Stimulated activated CD4-positive, alpha-beta T cell treated with anti-CD3 and anti-CD28 coated beads, TNF-alpha, amount 100 ng/mL, for 4 hours (primary cell): ENCODE measurements around the gene NSUN3.

Source experiments
- DNase-seq, 3 experiments: peaks; one replicate each; pipeline ENCODE4 v3.0.0-alpha.2; 2020; ENCODE audit warnings: low read depth in 3 of 3

NSUN3 gene

DNA sequence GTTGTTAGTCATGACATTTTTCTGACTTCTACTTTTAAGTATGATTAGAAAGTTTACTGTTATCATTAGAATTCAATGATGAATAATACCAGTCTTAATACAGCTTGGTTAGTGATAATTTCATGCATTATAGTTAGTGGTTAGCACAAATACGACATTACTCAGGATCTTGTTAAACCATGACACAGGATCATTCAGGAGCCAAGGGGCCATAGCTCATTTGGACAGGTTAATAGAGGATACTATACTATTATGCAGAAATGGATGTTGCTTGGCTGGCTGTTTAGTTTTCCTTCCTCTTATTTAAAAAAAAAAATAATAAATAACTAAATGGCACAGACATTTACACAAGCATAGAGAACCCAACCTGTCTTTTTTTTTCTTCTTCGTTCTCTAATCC, 55.5 kb downstream of the NSUN3 start:
- no peak for DNase-seq

DNA sequence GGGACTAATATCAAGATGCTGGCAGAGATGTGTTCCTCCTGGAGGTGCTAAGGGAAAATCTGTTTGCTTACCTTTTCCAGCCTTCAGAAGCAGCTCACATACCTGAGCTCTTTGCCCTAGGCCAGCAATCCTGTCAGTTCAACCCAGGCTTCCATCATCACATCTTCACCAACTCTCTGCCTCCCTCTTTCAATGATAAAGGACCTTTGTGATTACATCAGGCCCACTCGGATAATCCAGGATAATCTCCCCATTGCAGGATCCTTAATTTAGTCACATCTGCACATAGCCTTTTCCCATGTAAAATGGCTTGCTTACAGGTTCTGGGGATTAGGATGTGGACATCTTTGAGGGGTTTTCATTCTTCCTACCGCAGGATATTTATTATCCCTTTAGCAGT, 58.3 kb downstream of the NSUN3 start:
- no peak for DNase-seq

DNA sequence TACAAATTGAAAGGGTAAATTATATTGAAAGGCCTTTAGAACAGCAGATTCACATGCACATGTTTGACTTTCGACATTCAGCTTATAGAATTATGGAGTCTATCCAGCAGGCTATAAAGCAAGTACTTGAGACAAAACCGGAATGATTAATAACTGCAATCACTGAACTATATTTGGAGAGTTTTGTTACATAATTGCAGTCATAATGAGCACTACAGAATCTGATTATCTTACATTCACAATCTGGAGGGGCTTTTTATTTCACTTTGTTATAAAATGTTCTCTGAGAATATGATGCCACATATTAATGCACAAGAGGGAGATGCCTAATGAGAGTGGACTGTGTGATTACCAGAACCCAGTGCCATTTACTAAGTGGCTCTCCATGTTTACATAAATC, 64.3 kb downstream of the NSUN3 start:
- no peak for DNase-seq

- DNase-seq = no peak
Observed at GRCh38 chr3:94130690-94131089, 67.8 kb downstream of the NSUN3 start.

DNA sequence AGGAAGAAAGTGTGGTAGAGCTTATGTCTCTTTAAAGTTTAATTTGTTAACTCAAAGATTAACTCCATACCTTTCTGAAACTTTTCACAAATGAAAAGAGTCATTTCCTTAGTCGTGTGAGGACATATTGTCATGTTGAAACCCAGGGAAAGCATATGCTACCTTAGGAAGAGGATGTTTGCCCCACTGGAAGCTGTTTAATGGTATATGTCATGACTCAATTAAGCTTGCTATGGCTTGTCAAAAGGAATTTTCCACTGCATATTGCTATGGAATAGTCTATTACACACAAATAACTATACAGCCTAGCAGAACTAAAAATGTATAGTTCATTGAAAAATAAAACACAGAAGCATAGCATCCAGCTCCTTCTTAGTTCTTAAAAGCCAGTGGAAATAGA, 69.9 kb downstream of the NSUN3 start:
- no peak for DNase-seq

GRCh38 chr3:94136133-94136532, 73.3 kb downstream of the NSUN3 start:
- DNase-seq = no peak

DNA sequence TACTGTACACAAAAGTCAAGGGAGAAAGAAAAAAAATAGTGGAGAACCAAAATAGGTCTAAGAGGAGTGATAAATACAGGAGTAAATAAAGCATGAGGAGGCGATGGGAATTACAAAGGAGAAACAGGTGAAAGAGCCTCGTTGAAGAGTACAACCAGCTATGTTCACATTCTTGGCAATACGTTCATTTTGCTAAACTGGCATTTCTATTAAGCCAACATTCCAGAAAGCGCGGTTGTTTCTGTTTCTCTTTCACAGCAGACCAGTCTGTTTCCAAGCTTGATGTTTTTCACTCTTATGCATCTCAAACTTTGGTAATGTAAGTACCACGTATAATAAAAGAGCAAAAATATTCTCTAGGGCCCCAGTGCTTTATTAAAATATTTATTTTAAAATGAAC, 74.5 kb downstream of the NSUN3 start:
- DNase-seq = no peak

DNA sequence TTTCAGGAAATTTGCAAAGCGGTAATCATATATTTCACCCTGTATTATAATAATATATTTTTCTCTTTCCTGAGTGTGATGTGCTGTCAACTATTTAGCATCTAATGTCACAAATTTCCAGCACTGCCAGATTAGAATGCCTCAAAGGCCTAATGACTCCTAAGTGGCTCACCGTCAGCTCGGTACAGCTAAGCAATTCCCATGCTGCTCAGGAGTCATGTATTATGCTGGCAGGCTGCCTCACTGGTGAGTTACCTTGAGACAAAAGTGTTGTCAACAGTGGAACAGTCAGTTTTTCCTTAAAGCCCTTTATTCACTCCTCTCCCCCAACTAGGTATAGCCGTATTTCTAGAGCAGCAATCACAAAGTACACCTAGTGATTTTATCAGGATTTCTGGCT, 83.6 kb downstream of the NSUN3 start:
- no peak for DNase-seq

GRCh38 chr3:94147012-94147411, 84.2 kb downstream of the NSUN3 start:
- DNase-seq = no peak

- DNase-seq = no peak
Observed at GRCh38 chr3:94150113-94150512, 87.3 kb downstream of the NSUN3 start.

GRCh38 chr3:94156626-94157025, 93.8 kb downstream of the NSUN3 start:
- no peak for DNase-seq

DNA sequence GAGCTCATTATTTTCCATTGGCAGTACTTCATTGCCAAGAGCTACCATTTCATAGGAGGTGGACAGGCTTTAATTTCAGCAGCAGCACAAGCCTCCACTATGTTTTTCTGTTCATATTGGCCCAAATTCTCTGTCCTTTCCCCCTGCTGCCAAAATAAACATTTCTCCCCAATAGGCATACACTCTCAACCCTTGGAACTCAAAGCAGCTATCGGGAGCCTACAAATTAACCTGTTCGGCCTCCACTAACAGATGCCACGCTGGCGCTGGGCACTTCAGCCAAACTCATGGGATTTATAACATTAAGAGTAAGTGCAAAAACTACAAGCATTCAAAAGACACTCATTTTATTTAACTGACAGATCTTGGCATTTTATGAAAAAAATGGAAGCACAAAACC, 95.7 kb downstream of the NSUN3 start:
- no peak for DNase-seq

- DNase-seq = no peak
Observed at GRCh38 chr3:94159062-94159828, 96.4 kb downstream of the NSUN3 start.

DNA sequence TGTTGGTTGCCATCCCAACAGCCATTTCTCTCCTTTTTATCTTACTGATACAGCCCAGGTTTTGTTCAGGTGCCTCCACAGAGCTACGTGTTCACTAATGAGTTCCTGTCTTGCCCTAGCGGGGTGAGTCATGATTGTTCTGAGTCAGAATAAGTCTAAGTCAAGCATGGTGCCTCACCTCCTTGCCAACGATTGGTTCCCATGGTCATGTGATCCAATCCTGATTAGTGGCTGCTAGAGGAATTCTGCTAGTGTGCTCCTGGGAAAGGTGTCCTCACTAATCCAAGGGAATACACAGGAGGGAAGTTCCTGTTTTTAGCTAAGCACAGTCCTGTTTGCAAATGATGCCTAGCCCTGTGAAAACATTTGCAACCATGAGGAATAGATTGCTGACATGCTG, 99.8 kb downstream of the NSUN3 start:
- no peak for DNase-seq

DNA sequence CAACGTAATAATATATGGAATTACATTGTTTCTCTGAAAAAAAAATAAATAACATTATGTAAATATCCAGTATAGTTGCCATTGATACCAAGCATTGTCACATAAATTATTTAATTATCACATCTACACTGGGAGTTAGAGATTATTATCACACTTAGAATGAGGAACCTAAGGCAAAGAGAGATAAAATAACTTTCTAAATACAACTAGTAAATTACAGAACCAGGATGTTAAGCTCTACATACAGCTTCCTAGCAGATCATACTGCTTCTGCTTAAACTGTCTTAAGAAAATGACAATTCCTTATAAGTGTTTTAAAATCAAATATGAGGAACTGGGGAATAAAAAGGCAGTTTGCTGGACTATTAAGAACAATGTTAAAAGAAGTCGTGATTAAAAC, 104.5 kb downstream of the NSUN3 start:
- no peak for DNase-seq

GRCh38 chr3:94167796-94168195, 104.9 kb downstream of the NSUN3 start:
- no peak for DNase-seq

- no peak for DNase-seq
Observed at GRCh38 chr3:94171954-94172353, 109.1 kb downstream of the NSUN3 start.

- DNase-seq = no peak
Observed at GRCh38 chr3:94172695-94173310, 109.9 kb downstream of the NSUN3 start.

GRCh38 chr3:94173673-94174434, 111.0 kb downstream of the NSUN3 start:
- no peak for DNase-seq

DNA sequence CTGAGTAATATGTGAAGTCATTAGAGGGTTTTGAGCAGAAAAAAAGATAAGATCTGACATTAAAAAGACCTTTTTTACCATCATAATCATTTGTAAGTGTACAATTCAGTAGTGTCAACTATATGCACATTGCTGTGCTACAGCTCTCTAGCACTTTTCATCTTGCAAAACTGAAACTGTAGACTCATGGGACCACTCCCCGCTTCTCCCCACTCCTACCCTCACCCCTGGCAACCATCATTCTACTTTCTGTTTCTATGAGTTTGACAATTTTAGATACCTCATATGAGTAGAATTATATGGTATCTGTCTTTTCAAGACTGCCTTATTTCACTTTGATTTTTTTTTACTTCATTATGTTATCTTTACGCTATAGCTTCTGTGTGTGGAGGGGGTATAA, 112.8 kb downstream of the NSUN3 start:
- DNase-seq = no peak

GRCh38 chr3:94176988-94177745, 114.3 kb downstream of the NSUN3 start:
- no peak for DNase-seq
